GM12873 (cell line): Measurements from ENCODE around the gene PNMA8A.

ENCODE experiments used
- TF ChIP-seq, protein P1 (sequence below): IDR thresholded peaks from 2 replicates; pipeline ENCODE4 v1.5.1; 2012; ENCODE audit warnings: low read depth, mild to moderate bottlenecking, moderate library complexity, low read length, control low read depth; ENCODE audit not compliant: insufficient read depth; ENCODE audit errors: missing control alignments

PNMA8A gene

DNA sequence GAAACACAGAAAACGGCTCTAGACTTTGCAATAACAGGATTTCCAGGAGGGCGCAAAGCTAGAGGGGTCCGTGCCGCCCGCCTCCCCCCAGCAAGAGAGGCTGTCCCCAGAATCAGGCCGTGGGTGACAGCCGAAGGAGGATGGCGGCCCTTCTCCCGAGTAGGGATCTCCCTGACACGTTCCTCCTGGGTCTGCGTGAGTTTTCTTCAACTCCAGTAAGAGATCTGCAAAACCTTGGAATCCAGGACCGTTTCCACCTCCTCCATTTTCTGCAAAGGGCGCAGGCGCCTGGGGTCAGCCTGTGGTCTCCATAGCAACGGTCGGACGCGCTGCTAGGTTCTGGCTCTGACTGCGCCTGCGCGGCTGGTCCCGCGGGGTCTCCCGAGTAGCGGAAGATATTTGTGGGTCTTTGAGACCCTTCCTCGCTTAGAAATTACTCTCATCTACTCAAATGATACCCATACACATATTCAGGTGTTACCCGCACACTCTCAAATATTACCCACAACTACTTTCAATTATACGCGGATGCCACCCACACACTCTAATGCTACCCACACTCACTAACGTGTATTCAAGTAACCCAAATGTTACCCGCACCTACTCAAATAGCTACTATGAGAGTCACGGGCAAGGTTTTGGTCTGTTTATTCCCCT lies 44.7 kb downstream of the PNMA8A start:
- TF ChIP-seq, protein P1, sequence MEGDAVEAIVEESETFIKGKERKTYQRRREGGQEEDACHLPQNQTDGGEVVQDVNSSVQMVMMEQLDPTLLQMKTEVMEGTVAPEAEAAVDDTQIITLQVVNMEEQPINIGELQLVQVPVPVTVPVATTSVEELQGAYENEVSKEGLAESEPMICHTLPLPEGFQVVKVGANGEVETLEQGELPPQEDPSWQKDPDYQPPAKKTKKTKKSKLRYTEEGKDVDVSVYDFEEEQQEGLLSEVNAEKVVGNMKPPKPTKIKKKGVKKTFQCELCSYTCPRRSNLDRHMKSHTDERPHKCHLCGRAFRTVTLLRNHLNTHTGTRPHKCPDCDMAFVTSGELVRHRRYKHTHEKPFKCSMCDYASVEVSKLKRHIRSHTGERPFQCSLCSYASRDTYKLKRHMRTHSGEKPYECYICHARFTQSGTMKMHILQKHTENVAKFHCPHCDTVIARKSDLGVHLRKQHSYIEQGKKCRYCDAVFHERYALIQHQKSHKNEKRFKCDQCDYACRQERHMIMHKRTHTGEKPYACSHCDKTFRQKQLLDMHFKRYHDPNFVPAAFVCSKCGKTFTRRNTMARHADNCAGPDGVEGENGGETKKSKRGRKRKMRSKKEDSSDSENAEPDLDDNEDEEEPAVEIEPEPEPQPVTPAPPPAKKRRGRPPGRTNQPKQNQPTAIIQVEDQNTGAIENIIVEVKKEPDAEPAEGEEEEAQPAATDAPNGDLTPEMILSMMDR: no peak

DNA sequence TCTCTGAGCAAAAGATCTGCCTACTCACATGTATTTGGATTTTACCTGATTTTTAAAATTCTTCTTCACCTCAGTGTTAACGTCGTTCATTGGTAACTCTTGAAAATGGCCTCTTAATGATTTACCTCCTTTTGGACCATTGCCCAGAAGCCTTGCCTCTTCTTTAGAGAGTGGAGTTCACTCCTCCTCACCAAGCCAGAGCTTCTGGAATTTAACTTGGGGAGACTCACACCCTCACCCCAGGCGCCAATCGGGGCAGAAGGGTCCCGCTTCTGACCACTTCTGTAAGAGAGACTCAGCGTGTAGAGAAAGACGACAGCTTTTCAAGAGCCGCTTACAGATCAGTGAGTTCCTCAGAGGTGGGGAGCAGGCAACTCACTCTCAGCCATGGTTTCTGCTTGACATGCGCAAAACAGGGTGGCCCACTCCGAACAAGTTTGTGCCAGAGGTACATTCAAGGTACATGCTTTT lies 45.3 kb downstream of the PNMA8A start:
- TF ChIP-seq, protein P1: no peak

DNA sequence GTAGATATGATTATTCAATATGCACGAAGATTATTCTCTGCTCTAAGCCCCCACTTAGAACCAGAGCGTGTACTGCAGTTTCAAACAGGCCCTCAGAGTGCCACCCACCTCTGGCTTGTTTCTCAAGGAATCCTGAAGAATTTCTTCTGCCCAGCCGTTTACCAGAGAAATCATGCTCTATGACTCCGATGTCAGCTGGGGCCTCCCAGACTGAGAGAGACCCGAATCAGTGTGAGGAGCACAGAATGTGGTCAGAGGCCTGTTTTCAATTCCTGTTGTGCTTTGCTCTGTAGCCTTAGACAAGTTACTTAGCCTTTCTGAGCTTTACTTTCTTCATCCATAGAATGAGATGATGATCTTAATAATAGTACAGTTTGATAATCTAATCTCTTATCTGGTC lies 48.2 kb downstream of the PNMA8A start:
- TF ChIP-seq, protein P1: no peak

DNA sequence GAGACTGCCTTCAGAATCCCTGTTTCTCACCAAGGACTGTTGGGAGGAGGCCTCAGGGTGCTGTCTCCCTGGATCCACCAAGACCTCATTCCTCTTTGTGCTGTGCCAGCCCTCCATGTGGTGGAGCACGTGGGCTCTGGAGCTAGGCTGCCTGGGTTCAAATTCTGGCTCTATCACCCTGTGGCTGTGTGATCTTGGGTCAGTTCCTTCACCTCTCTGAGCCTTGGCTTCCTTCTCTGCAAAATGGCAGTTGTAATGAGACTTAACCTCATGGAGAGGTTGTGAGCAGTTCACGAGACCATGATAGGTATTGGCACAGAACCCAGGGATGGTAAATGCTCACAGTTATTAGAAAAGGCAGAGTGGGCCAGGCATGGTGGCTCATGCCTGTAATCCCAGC lies 49.0 kb downstream of the PNMA8A start:
- TF ChIP-seq, protein P1: no peak

DNA sequence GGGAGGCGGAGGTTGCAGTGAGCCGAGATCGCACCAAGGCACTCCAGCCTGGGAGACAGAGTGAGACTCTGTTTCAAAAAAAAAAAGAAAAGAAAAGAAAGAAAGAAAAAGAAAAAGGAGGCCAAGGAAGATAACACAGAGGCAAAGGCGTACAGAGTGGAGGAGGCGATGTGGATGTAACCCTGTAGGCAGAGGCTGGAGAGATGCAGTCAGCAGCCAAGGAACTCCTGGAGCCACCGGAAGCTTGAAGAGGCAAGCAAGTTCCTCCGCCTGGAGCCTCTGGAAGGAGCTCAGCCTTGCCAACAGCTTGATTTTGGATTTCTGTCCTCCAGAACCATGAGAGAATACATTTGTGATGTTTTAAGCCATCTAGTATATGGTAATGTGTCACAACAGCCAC lies 51.3 kb downstream of the PNMA8A start:
- TF ChIP-seq, protein P1: no peak
